Peyer's patch (tissue), 4 donors: ENCODE results near the gene C2CD4D. TPM values are rescaled to one million over a fixed set of nuclear protein-coding genes. Genes with fewer than 3 reads are reported as not detected.
"Not testable (repeated sequence)": the region's sequence is repeated elsewhere in the genome, so short reads cannot be mapped to it uniquely, and the experiment has no call there.

Source experiments
- DNase-seq, 3 donors: peaks; one replicate each; pipeline ENCODE4 v3.0.0-alpha.2; 2017 to 2019
- H3K27ac ChIP-seq, 4 donors: fragments of 200-600 bp; sonication (generic); one replicate each; pipeline ENCODE4 v1.5.1; 2016 to 2019
- H3K27me3 ChIP-seq, 2 donors: fragments of 200-600 bp; sonication (generic); one replicate each; pipeline ENCODE4 v1.5.1; 2019
- H3K36me3 ChIP-seq, 3 donors: fragments of 200-600 bp; sonication (generic); one replicate each; pipeline ENCODE4 v1.5.1; 2016 to 2019
- H3K4me1 ChIP-seq, 4 donors: fragments of 200-600 bp; sonication (generic); one replicate each; pipeline ENCODE4 v1.5.1; 2016 to 2019
- H3K4me3 ChIP-seq, 4 donors: fragments of 200-600 bp; sonication (generic); 1 replicate in 3 of 4; 2 replicates in 1 of 4; pipeline ENCODE4 v1.5.1; 2016 to 2019; ENCODE audit warnings: mild to moderate bottlenecking in 1 of 4
- H3K9me3 ChIP-seq, 4 donors: fragments of 200-600 bp; sonication (generic); one replicate each; pipeline ENCODE4 v1.5.1; 2016 to 2019; ENCODE audit warnings: mild to moderate bottlenecking in 1 of 4
- CTCF ChIP-seq, 6 experiments: fragments of 450-650 bp in 4 of 6; fragments of 200-600 bp in 2 of 6; sonication (generic) in 1 of 6; IDR thresholded peaks; one replicate each; pipeline ENCODE4 v1.5.1; 2017 to 2019; ENCODE audit warnings: antibody characterized with exemption in 6 of 6, mild to moderate bottlenecking in 3 of 6, moderate library complexity in 1 of 6
- POLR2A ChIP-seq, 2 donors: fragments of 450-650 bp; IDR thresholded peaks; one replicate each; pipeline ENCODE4 v1.5.1; 2017; ENCODE audit warnings: antibody characterized with exemption in 2 of 2, mild to moderate bottlenecking in 2 of 2, moderate library complexity in 2 of 2
- total RNA-seq, 4 donors: library from RNA; depleted of rRNA; stranded (reverse); fragments of >200 nt; gene quantifications; one replicate each; pipeline ENCODE4 v1.1.0, GENCODE V29; 2016

C2CD4D gene
- total RNA-seq, 4 donors from 2014 or later, result 0.54 TPM; not detected in 3

DNA sequence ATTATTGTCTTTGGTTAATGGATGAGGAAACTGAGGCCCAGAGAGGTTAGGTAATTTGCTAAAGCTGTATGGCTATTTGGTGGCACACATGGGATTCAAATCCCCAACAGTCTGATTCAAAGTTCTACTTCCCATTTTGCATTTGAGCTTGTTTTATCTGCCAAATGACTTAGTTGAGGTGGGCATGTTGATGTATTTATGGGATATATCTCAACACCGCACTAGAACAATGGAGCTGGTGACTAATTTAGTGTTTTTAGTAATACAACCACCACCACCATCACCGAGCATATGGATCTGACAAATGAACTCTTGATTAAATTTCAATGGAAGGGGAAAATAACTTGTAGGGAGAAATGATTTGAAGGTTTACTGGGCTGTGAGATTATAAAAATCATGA, 42.8 kb upstream of the C2CD4D start:
- H3K4me1 ChIP-seq, result no peaks in the 10 kb centered on the region
- no peak for DNase-seq
- no peak overlapping the region for H3K27ac ChIP-seq
- TF ChIP-seq POLR2A (IDR thresholded peaks at IDR 0.05) (no peak), CTCF (IDR thresholded peaks at IDR 0.05) (no peak)
- no peak overlapping the region for H3K4me3 ChIP-seq
- no peaks in the 10 kb centered on the region for H3K27me3 ChIP-seq
- no peaks in the 10 kb centered on the region for H3K9me3 ChIP-seq
- H3K36me3 ChIP-seq, result peaks cover 0 to 4% (median 0%) of the 10 kb centered on the region in 3 donors

- Histone ChIP-seq H3K36me3 (peaks cover 0 to under 1% (median 0%) of the 10 kb centered on the region in 3 donors), H3K4me3 (no peak overlapping the region), H3K27me3 (no peaks in the 10 kb centered on the region), H3K4me1 (no peaks in the 10 kb centered on the region), H3K27ac (no peak overlapping the region), H3K9me3 (no peaks in the 10 kb centered on the region)
- no peak for DNase-seq
- TF ChIP-seq POLR2A (IDR thresholded peaks at IDR 0.05), result no peak
- TF ChIP-seq CTCF (IDR thresholded peaks at IDR 0.05), result peak in 2 of 6 experiments; percentile 12 to 32
Observed at GRCh38 chr1:151881479-151881878, 41.9 kb upstream of the C2CD4D start.

- H3K27ac ChIP-seq, result no peak overlapping the region
- DNase-seq, result no peak
- TF ChIP-seq CTCF (IDR thresholded peaks at IDR 0.05) (no peak), POLR2A (IDR thresholded peaks at IDR 0.05) (no peak)
- no peaks in the 10 kb centered on the region for H3K4me1 ChIP-seq
- no peak overlapping the region for H3K4me3 ChIP-seq
- H3K36me3 ChIP-seq, result peaks cover 0 to 18% (median 0%) of the 10 kb centered on the region in 3 donors
- no peaks in the 10 kb centered on the region for H3K27me3 ChIP-seq
- H3K9me3 ChIP-seq, result no peaks in the 10 kb centered on the region
Observed at GRCh38 chr1:151875419-151876097, 35.9 kb upstream of the C2CD4D start.

GRCh38 chr1:151872776-151873175, 33.2 kb upstream of the C2CD4D start:
- H3K4me1 ChIP-seq, H3K4me3 ChIP-seq, DNase-seq, H3K27me3 ChIP-seq, H3K9me3 ChIP-seq, H3K27ac ChIP-seq: not testable (repeated sequence)
- H3K36me3 ChIP-seq, result peaks cover 0 to 18% (median 0%) of the 10 kb centered on the region in 3 donors

DNA sequence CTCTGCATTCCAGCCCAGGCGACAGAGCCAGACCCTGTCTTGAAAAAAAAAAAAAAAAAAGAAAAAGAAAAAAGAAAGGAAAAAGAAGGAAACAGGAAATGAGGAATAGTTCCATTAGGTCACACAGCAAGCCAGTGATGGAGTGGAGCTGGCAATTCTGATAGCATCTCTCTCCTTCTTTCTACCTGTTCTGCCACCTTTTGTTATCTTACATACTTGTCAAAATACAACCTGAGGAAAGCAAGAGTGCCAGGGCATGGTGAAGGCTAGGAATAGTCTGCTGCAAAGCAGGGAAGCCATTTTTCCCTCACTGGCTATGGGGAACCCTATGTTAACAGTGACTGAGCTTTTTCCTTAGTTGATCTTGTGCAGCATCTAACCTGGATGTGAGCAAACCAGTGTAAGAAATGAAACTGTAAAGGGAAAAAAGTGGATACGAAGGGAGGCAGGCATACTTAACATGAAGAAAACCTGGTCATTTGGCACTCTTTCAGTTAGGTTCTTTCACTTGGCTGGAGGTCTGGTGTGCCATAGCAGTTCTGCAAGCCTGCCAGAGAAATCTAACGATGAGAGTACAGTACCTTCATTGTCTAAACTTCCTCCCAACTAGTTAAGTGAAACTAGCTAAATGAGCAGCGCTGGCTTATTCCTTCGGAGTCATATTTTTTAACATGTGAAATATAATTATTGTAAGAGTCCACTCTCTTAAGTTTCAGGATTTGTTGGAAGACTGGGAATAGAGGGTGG, 31.8 kb upstream of the C2CD4D start:
- Histone ChIP-seq H3K4me1 (no peaks in the 10 kb centered on the region), H3K27ac (no peak overlapping the region), H3K36me3 (peaks cover 0 to 18% (median 0%) of the 10 kb centered on the region in 3 donors), H3K9me3 (no peaks in the 10 kb centered on the region), H3K4me3 (no peak overlapping the region), H3K27me3 (no peaks in the 10 kb centered on the region)
- TF ChIP-seq CTCF (IDR thresholded peaks at IDR 0.05) (no peak), POLR2A (IDR thresholded peaks at IDR 0.05) (no peak)
- DNase-seq, result no peak

DNA sequence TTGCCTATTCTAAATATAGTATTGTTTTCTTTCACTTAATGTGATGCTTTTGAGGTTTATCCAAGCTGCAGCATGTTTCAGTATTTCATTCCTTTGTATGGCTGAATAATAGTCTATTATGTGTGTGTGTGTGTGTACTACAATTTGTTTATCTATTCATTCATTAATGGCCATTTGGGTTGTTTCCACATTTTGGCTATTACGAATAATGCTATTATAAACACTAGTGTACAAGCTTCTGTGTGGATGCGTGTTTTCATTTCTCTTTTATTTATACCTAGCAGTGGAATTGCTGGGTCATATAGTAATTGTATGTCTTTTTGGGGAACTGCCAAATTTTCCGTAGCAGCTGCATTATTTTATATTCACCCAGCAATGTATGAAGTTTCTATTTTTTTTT, 28.9 kb upstream of the C2CD4D start:
- peaks cover 0 to 4% (median 0%) of the 10 kb centered on the region in 3 donors for H3K36me3 ChIP-seq
- H3K9me3 ChIP-seq, result no peaks in the 10 kb centered on the region
- H3K27ac ChIP-seq, result no peak overlapping the region
- TF ChIP-seq CTCF (IDR thresholded peaks at IDR 0.05), result no peak
- TF ChIP-seq POLR2A (IDR thresholded peaks at IDR 0.05), result no peak
- H3K4me1 ChIP-seq, result no peaks in the 10 kb centered on the region
- no peak overlapping the region for H3K4me3 ChIP-seq
- DNase-seq, result no peak
- no peaks in the 10 kb centered on the region for H3K27me3 ChIP-seq
